Heart left ventricle (tissue), 16 donors: Measurements from ENCODE around the gene CHST9. TPM values are rescaled to one million over a fixed set of nuclear protein-coding genes. Genes with fewer than 3 reads are reported as not detected.
A peak's percentile ranks its signal among the peaks of the same experiment; 100 is the strongest.

Source experiments
- ATAC-seq, 4 donors: fragments of 200-7000 bp; cut with Tn5 transposase; one replicate each; pipeline ENCODE4 v1.9.1; 2020 to 2022; ENCODE audit warnings: moderate library complexity in 4 of 4, mild to moderate bottlenecking in 3 of 4, moderate number of reproducible peaks in 1 of 4
- DNase-seq, 5 donors: peaks; one replicate each; pipeline ENCODE4 v3.0.0-alpha.2; 2020
- H3K27ac ChIP-seq, 12 donors: fragments of 200-600 bp; sonication (generic) in 4 of 12; one replicate each; pipeline versions ENCODE4 v1.5.0 to v1.8.0; 2016 to 2022; ENCODE audit warnings: mild to moderate bottlenecking in 2 of 12
- H3K27me3 ChIP-seq, 9 donors: fragments of 200-600 bp; sonication (generic) in 2 of 9; one replicate each; pipeline versions ENCODE4 v1.5.1 to v1.8.0; 2016 to 2022; ENCODE audit warnings: mild to moderate bottlenecking in 3 of 9
- H3K36me3 ChIP-seq, 9 donors: fragments of 200-600 bp; sonication (generic) in 2 of 9; one replicate each; pipeline versions ENCODE4 v1.5.0 to v1.8.0; 2018 to 2022; ENCODE audit warnings: mild to moderate bottlenecking in 2 of 9
- H3K4me1 ChIP-seq, 12 donors: fragments of 200-600 bp; sonication (generic) in 4 of 12; one replicate each; pipeline versions ENCODE4 v1.5.0 to v1.8.0; 2016 to 2022; ENCODE audit warnings: mild to moderate bottlenecking in 3 of 12
- H3K4me3 ChIP-seq, 12 donors: fragments of 200-600 bp; sonication (generic) in 4 of 12; one replicate each; pipeline versions ENCODE4 v1.5.0 to v1.8.0; 2017 to 2022; ENCODE audit warnings: mild to moderate bottlenecking in 9 of 12, moderate library complexity in 4 of 12
- H3K9me3 ChIP-seq, 12 donors: fragments of 200-600 bp; sonication (generic) in 4 of 12; one replicate each; pipeline versions ENCODE4 v1.5.0 to v1.8.0; 2016 to 2022; ENCODE audit warnings: mild to moderate bottlenecking in 1 of 12
- CTCF ChIP-seq, 12 donors: fragments of 200-600 bp; sonication (generic) in 4 of 12; IDR thresholded peaks; one replicate each; pipeline versions ENCODE4 v1.5.0 to v1.8.0; 2018 to 2022; ENCODE audit warnings: antibody characterized with exemption in 12 of 12, mild to moderate bottlenecking in 5 of 12
- POLR2A ChIP-seq, 2 donors: fragments of 450-650 bp; IDR thresholded peaks; one replicate each; pipeline ENCODE4 v1.6.1; 2017; ENCODE audit warnings: antibody characterized with exemption in 2 of 2, mild to moderate bottlenecking in 2 of 2, moderate library complexity in 2 of 2
- WGBS, 4 donors: extraction: QIAGEN DNeasy Blood & Tissue Kit in 2 of 4; methylation state at CpG; one replicate each; pipeline versions ENCODE4 v1.1.5 to v1.1.7; 2013 to 2018; 5-methylcytosine and 5-hydroxymethylcytosine counted together
- intact Hi-C, 10 donors: fragments of 100-400 bp; cut with DNase I; formaldehyde crosslinking; loops; one replicate each; pipeline versions ENCODE4 v1.11.1 to v1.14.2; 2022
- polyA plus RNA-seq, 2 donors: library from polyadenylated mRNA; stranded (reverse); fragments of 200-250 nt; gene quantifications; one replicate each; pipeline ENCODE4 v1.2.3, GENCODE V29; 2013
- total RNA-seq, 9 donors: library from RNA; depleted of rRNA in 2 of 9; stranded (reverse); fragments of >200 nt in 2 of 9; fragmentation: NEBNext Ultra II Directional in 3 of 9; extraction: Animal tissue kit (Norgen Biotek cat#: 25700) in 3 of 9; gene quantifications; one replicate each; pipeline versions ENCODE4 v1.1.0 to v1.2.4, GENCODE V29; 2016 to 2023
- donor health status: ischemic (EF 13 %, LVEDD 7.1; RV severe dilation, severe dysfunction).
- donor health status: healthy with polysubstance abuse.
- donor health status: DM: no; HTN: yes; CAD: no.
- donor health status: DM: no; HTN: no; CAD: no.
- donor health status: ischemic (EF 25% LVEDD 6.9; RV normal size, moderate dysfunction).
- donor health status: ischemic (EF 25% LVEDD 5.7; RV mildly dilated, moderate dysfunction).
- donor health status: healthy.
- donor health status: DM: yes; HTN: yes; CAD: no.
- donor health status: ischemic (EF 35%, LVEDD 5.7; RV mildly dilated, moderate dysfunction).
- donor health status: nonischemic (EF 11% LVEDD 7.7; RV severe dilation, severe dysfunction).
- donor health status: DM: yes; HTN: yes; CAD: no.
- donor health status: PGD.
- donor health status: ischemic (EF 29% LVEDD 5.4; RV normal size, mild dysfunction).
- donor health status: nonischemic (EF 23%, LVEDD 6.1; RV moderate dilation, normal function).

CHST9 gene
- total and polyA plus RNA-seq, 11 donors, result 0.03 to 20.2 (median 4.1) TPM

GRCh38 chr18:27061488-27062095 lies 123.5 kb downstream of the CHST9 start:
- no peak overlapping the region for H3K4me3 ChIP-seq
- H3K9me3 ChIP-seq, result no peaks in the 10 kb centered on the region
- no peak for DNase-seq
- intact Hi-C loops, result no loop called here
- H3K4me1 ChIP-seq, result peaks cover 0 to 25% (median 3%) of the 10 kb centered on the region in 12 donors
- H3K27me3 ChIP-seq, result no peaks in the 10 kb centered on the region
- ATAC-seq, result no peak
- no peaks in the 10 kb centered on the region for H3K36me3 ChIP-seq
- TF ChIP-seq POLR2A (IDR thresholded peaks at IDR 0.05) (no peak), CTCF (IDR thresholded peaks at IDR 0.05) (no peak)
- no peak overlapping the region for H3K27ac ChIP-seq
- WGBS, 4 donors, result 84 to 89% (median 86%) methylated on average over 7 of the region's 7 CpGs

- intact Hi-C loops, result loop anchor here in 5 of 10 donors (5.0 to 10.0 kb wide), 3 partner anchors 85 to 97 kb away; no protein-coding TSS in a partner anchor
- Histone ChIP-seq H3K9me3 (no peaks in the 10 kb centered on the region), H3K4me1 (peaks cover 0 to 33% (median 5%) of the 10 kb centered on the region in 12 donors), H3K4me3 (peak overlapping the region in 9 of 12 donors; percentile 17 to 37 (median 27)), H3K27me3 (no peaks in the 10 kb centered on the region), H3K36me3 (no peaks in the 10 kb centered on the region), H3K27ac (peak overlapping the region; percentile 47 to 96 (median 88))
- ATAC-seq, result peak; percentile 96 to 97 (median 96)
- TF ChIP-seq POLR2A (IDR thresholded peaks at IDR 0.05), result no peak
- no peak for TF ChIP-seq CTCF (IDR thresholded peaks at IDR 0.05)
- peak in 3 of 5 donors; percentile 29 to 50 (median 37) for DNase-seq
- WGBS, 4 donors, result 29 to 61% (median 36%) methylated on average over 11 of the region's 11 CpGs
Measured at GRCh38 chr18:27057519-27058234, 127.4 kb downstream of the CHST9 start.

GRCh38 chr18:27054926-27055325 lies 130.2 kb downstream of the CHST9 start:
- no peak overlapping the region for H3K4me3 ChIP-seq
- no peak for TF ChIP-seq CTCF (IDR thresholded peaks at IDR 0.05)
- TF ChIP-seq POLR2A (IDR thresholded peaks at IDR 0.05), result no peak
- no peaks in the 10 kb centered on the region for H3K36me3 ChIP-seq
- intact Hi-C loops, result loop anchor here in 5 of 10 donors (5.0 to 10.0 kb wide), 3 partner anchors 87 to 100 kb away; no protein-coding TSS in a partner anchor
- no peak for DNase-seq
- ATAC-seq, result no peak
- peaks cover 0 to 5% (median 0%) of the 10 kb centered on the region in 12 donors for H3K9me3 ChIP-seq
- H3K27ac ChIP-seq, result peak overlapping the region in 5 of 12 donors; percentile 11 to 43 (median 32)
- no peaks in the 10 kb centered on the region for H3K27me3 ChIP-seq
- peaks cover 0 to 33% (median 5%) of the 10 kb centered on the region in 12 donors for H3K4me1 ChIP-seq
- WGBS, 4 donors, result 49 to 72% (median 55%) methylated on average over 3 of the region's 3 CpGs

- no peak for DNase-seq
- no peak for TF ChIP-seq CTCF (IDR thresholded peaks at IDR 0.05)
- no peak for TF ChIP-seq POLR2A (IDR thresholded peaks at IDR 0.05)
- Histone ChIP-seq H3K4me1 (peaks cover 0 to 6% (median 0%) of the 10 kb centered on the region in 12 donors), H3K36me3 (no peaks in the 10 kb centered on the region), H3K27me3 (no peaks in the 10 kb centered on the region), H3K27ac (no peak overlapping the region), H3K4me3 (no peak overlapping the region), H3K9me3 (peaks cover 0 to 5% (median 0%) of the 10 kb centered on the region in 12 donors)
- 70 to 83% (median 78%) methylated on average over 4 of the region's 4 CpGs for WGBS, 4 donors
- intact Hi-C loops, result loop anchor here in 3 of 10 donors (10.0 kb wide), 2 partner anchors 95 to 105 kb away; no protein-coding TSS in a partner anchor
- peak in 1 of 4 donors; percentile 59 for ATAC-seq
Measured at GRCh38 chr18:27049969-27050368, 135.1 kb downstream of the CHST9 start.
